Upper lobe of left lung (tissue), 6 donors: ENCODE data around the gene DNPEP. TPM values are rescaled to one million over a fixed set of nuclear protein-coding genes. Genes with fewer than 3 reads are reported as not detected.
A peak's percentile ranks its signal among the peaks of the same experiment; 100 is the strongest.

ENCODE experiments used
- ATAC-seq, 2 donors: fragments of 200-7000 bp; cut with Tn5 transposase; one replicate each; pipeline ENCODE4 v1.9.1; 2022; ENCODE audit warnings: mild to moderate bottlenecking in 2 of 2, moderate library complexity in 2 of 2; ENCODE audit not compliant: low FRiP score in 2 of 2
- DNase-seq, 2 donors: peaks; one replicate each; pipeline ENCODE4 v3.0.0-alpha.2; 2019 to 2020
- H3K27ac ChIP-seq, 4 donors: fragments of 200-600 bp; sonication (generic); one replicate each; pipeline ENCODE4 v1.5.1; 2016 to 2019
- H3K27me3 ChIP-seq, 4 donors: fragments of 200-600 bp; sonication (generic); one replicate each; pipeline ENCODE4 v1.5.1; 2017 to 2019
- H3K36me3 ChIP-seq, 4 donors: fragments of 200-600 bp; sonication (generic); one replicate each; pipeline ENCODE4 v1.5.1; 2016 to 2019
- H3K4me1 ChIP-seq, 4 donors: fragments of 200-600 bp; sonication (generic); one replicate each; pipeline ENCODE4 v1.5.1; 2018 to 2019
- H3K4me3 ChIP-seq, 4 donors: fragments of 200-600 bp; sonication (generic); one replicate each; pipeline ENCODE4 v1.5.1; 2017 to 2019; ENCODE audit warnings: mild to moderate bottlenecking in 2 of 4, moderate library complexity in 1 of 4
- H3K9me3 ChIP-seq, 4 donors: fragments of 200-600 bp; sonication (generic); one replicate each; pipeline ENCODE4 v1.5.1; 2018 to 2019
- EP300 ChIP-seq, 4 donors: sonication (generic); formaldehyde crosslinking; IDR thresholded peaks; one replicate each; pipeline ENCODE4 v1.5.1; 2017; ENCODE audit warnings: antibody characterized with exemption in 4 of 4, control low read depth in 2 of 4
- POLR2A ChIP-seq, 4 donors: fragments of 450-650 bp; IDR thresholded peaks; one replicate each; pipeline ENCODE4 v1.5.1; 2016 to 2017; ENCODE audit warnings: antibody characterized with exemption in 4 of 4, mild to moderate bottlenecking in 2 of 4
- POLR2AphosphoS5 ChIP-seq, 2 donors: sonication (generic); formaldehyde crosslinking; IDR thresholded peaks; one replicate each; pipeline ENCODE4 v1.5.1; 2017; ENCODE audit warnings: antibody characterized with exemption in 2 of 2
- WGBS, 2 donors: methylation state at CpG; one replicate each; pipeline ENCODE4 v1.1.5; 2017 to 2018; 5-methylcytosine and 5-hydroxymethylcytosine counted together
- total RNA-seq, 6 donors: library from RNA; depleted of rRNA in 4 of 6; stranded (reverse); fragments of >200 nt in 4 of 6; gene quantifications; one replicate each; pipeline versions ENCODE4 v1.1.0 to v1.2.1, GENCODE V29; 2016 to 2021
- TF ChIP-seq, protein P1 (sequence below), 6 experiments: fragments of 450-650 bp in 4 of 6; fragments of 200-600 bp in 2 of 6; sonication (generic) in 2 of 6; IDR thresholded peaks; one replicate each; pipeline ENCODE4 v1.5.1; 2016 to 2019; ENCODE audit warnings: antibody characterized with exemption in 6 of 6
- donor health status: DM: no; HTN: no; CAD: no; lungs with moderate emphysema.
- donor health status: DM: no; HTN: yes; CAD: no; lungs with severe emphysema.

The DNPEP gene
- total RNA-seq, 6 donors from 2014 or later, result 31.9 to 141 (median 75.1) TPM

DNA sequence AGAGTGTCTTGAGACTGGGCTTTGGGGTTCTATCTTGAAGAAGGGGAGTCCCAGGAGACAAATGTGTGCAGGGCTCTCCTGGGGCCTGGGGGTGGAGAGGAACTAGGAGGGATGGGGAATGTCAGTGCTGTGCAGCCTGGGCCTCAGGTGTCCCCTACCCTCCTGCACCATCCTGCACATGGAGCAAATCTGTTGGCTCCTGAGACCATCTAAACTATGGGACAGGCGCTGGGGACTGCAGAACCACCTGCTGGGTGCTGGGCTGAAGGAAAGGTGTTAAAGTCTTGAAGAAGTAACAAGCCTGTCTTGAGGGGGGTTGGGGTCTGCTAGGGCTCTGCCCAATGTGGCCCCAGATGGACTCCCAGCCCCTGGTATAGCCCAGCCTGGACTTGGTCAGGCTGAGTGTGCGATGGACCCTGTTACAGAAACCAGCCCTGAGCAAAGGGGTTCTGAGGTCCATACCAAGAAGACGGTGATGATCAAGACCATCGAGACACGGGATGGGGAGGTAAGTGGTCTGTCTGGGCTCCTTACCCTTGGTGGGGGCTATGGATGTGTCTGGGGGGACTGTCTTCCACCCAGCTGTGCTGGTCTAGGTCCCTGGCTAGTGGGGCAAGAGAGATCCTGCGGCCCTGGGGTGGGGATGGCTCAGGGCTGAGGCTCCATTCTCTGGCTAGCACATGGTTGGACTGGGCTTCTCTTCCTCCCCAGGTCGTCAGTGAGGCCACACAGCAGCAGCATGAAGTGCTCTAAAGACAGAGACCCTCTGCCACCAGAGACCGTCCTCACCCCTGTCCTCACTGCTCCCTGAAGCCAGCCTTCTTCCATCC is 37.7 kb upstream of the DNPEP start:
- DNase-seq (no peak), ATAC-seq (no peak)
- Histone ChIP-seq H3K9me3 (no peaks in the 10 kb centered on the region), H3K36me3 (no peaks in the 10 kb centered on the region), H3K27ac (no peak overlapping the region), H3K4me1 (no peaks in the 10 kb centered on the region), H3K4me3 (no peak overlapping the region), H3K27me3 (no peaks in the 10 kb centered on the region)
- TF ChIP-seq POLR2AphosphoS5 (IDR thresholded peaks at IDR 0.05) (no peak), POLR2A (IDR thresholded peaks at IDR 0.05) (no peak), EP300 (IDR thresholded peaks at IDR 0.05) (no peak)
- 87 to 90% methylated on average over 7 to 8 of the region's 8 CpGs for WGBS, 2 donors

- peak in 1 of 2 donors; percentile 11 for DNase-seq
- ATAC-seq, result no peak
- WGBS, 2 donors, result 76 to 79% methylated on average over 13 to 14 of the region's 14 CpGs
- peaks cover 0 to 8% (median 3%) of the 10 kb centered on the region in 4 donors for H3K27me3 ChIP-seq
- H3K27ac ChIP-seq, result no peak overlapping the region
- H3K4me1 ChIP-seq, result peaks cover under 1 to 4% (median 1%) of the 10 kb centered on the region in 4 donors
- no peaks in the 10 kb centered on the region for H3K9me3 ChIP-seq
- H3K36me3 ChIP-seq, result no peaks in the 10 kb centered on the region
- H3K4me3 ChIP-seq, result no peak overlapping the region
- TF ChIP-seq POLR2AphosphoS5 (IDR thresholded peaks at IDR 0.05), result no peak
Measured at GRCh38 chr2:219423652-219424377, 36.1 kb upstream of the DNPEP start.

DNA sequence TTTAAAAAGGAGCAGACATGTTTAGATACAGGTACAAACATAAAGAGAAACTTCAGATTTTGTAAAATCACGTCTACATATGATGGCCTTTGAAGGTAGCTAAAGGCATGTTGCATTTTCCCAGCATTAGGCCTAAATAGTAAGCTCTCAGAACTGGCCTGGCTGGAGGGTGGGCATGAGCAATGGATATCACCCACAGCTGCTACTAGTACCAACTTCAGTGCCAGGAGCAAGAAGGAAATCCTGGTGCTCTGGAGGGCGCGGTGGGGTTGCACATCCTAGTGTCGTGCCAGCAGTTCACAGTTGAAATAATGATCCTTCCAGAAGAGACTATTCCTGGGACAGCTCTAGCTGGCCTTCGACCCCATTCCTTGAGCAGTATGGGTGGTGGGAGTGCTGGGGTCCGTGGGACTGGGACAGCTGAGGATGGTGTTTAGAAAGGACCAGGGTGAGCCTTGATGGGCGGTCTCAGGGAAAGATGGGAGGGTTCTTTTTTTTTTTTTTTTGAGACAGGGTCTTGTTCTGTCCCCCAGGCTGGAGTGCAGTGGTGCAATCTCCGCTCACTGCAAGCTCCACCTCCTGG is 35.3 kb upstream of the DNPEP start:
- Histone ChIP-seq H3K9me3 (no peaks in the 10 kb centered on the region), H3K27me3 (peaks cover 0 to 16% (median 7%) of the 10 kb centered on the region in 4 donors), H3K4me1 (peaks cover 6 to 11% (median 9%) of the 10 kb centered on the region in 4 donors), H3K27ac (no peak overlapping the region), H3K36me3 (no peaks in the 10 kb centered on the region), H3K4me3 (no peak overlapping the region)
- WGBS, 2 donors, result 75 to 84% methylated on average over 5 to 8 of the region's 8 CpGs
- no peak for DNase-seq
- no peak for ATAC-seq
- TF ChIP-seq POLR2A (IDR thresholded peaks at IDR 0.05) (no peak), EP300 (IDR thresholded peaks at IDR 0.05) (no peak), POLR2AphosphoS5 (IDR thresholded peaks at IDR 0.05) (no peak)
- TF ChIP-seq, protein P1, sequence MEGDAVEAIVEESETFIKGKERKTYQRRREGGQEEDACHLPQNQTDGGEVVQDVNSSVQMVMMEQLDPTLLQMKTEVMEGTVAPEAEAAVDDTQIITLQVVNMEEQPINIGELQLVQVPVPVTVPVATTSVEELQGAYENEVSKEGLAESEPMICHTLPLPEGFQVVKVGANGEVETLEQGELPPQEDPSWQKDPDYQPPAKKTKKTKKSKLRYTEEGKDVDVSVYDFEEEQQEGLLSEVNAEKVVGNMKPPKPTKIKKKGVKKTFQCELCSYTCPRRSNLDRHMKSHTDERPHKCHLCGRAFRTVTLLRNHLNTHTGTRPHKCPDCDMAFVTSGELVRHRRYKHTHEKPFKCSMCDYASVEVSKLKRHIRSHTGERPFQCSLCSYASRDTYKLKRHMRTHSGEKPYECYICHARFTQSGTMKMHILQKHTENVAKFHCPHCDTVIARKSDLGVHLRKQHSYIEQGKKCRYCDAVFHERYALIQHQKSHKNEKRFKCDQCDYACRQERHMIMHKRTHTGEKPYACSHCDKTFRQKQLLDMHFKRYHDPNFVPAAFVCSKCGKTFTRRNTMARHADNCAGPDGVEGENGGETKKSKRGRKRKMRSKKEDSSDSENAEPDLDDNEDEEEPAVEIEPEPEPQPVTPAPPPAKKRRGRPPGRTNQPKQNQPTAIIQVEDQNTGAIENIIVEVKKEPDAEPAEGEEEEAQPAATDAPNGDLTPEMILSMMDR (IDR thresholded peaks at IDR 0.05), result no peak

GRCh38 chr2:219421323-219421722 is 33.6 kb upstream of the DNPEP start:
- Histone ChIP-seq H3K4me3 (no peak overlapping the region), H3K27me3 (peaks cover 0 to 17% (median 8%) of the 10 kb centered on the region in 4 donors), H3K9me3 (no peaks in the 10 kb centered on the region), H3K36me3 (no peaks in the 10 kb centered on the region), H3K4me1 (peaks cover 6 to 20% (median 11%) of the 10 kb centered on the region in 4 donors), H3K27ac (no peak overlapping the region)
- 88 to 93% methylated on average over 17 of the region's 17 CpGs for WGBS, 2 donors
- no peak for ATAC-seq
- DNase-seq, result peak in 1 of 2 donors; percentile 16
- TF ChIP-seq POLR2AphosphoS5 (IDR thresholded peaks at IDR 0.05) (no peak), EP300 (IDR thresholded peaks at IDR 0.05) (no peak), POLR2A (IDR thresholded peaks at IDR 0.05) (no peak)
- TF ChIP-seq, protein P1 (IDR thresholded peaks at IDR 0.05), result no peak

- Histone ChIP-seq H3K36me3 (no peaks in the 10 kb centered on the region), H3K4me3 (no peak overlapping the region), H3K9me3 (no peaks in the 10 kb centered on the region), H3K27me3 (peaks cover 0 to 17% (median 8%) of the 10 kb centered on the region in 4 donors), H3K27ac (no peak overlapping the region), H3K4me1 (peaks cover 6 to 20% (median 11%) of the 10 kb centered on the region in 4 donors)
- ATAC-seq, result no peak
- DNase-seq, result no peak
- 94 to 97% methylated on average over 8 of the region's 8 CpGs for WGBS, 2 donors
- no peak for TF ChIP-seq POLR2AphosphoS5 (IDR thresholded peaks at IDR 0.05)
- no peak for TF ChIP-seq POLR2A (IDR thresholded peaks at IDR 0.05)
- no peak for TF ChIP-seq EP300 (IDR thresholded peaks at IDR 0.05)
- TF ChIP-seq, protein P1 (IDR thresholded peaks at IDR 0.05), result no peak
Measured at GRCh38 chr2:219420687-219421086, 33.0 kb upstream of the DNPEP start.
